GM21737 (cell line): ENCODE data around the gene SEPTIN10.
A peak's percentile ranks its signal among the peaks of the same experiment; 100 is the strongest.
"Not testable (repeated sequence)": the region's sequence is repeated elsewhere in the genome, so short reads cannot be mapped to it uniquely, and the experiment has no call there.

Experiments
- ATAC-seq: cut with Tn5 transposase; IDR thresholded peaks from one replicate; pipeline ENCODE4 v1.9.1; 2021; ENCODE audit warnings: mild to moderate bottlenecking, moderate library complexity; ENCODE audit not compliant: unreplicated experiment

SEPTIN10 gene

GRCh38 chr2:109613922-109614714 is at the start of gene SEPTIN10, which contains the start of gene SOWAHC:
Gene SEPTIN10, minus strand, starts transcription at chr2:109613966. Its CDS starts 139 bp downstream, at chr2:109613827.
Gene SOWAHC, plus strand, starts transcription at chr2:109614364. Its CDS starts 126 bp downstream, at chr2:109614490.
- peak; percentile 77 for ATAC-seq

- ATAC-seq = no peak
Measured at GRCh38 chr2:109662889-109663288, 49.1 kb upstream of the SEPTIN10 start.

- no peak for ATAC-seq
Measured at GRCh38 chr2:109660046-109660860, 46.5 kb upstream of the SEPTIN10 start.

GRCh38 chr2:109659396-109660045 is 45.8 kb upstream of the SEPTIN10 start:
- no peak for ATAC-seq

- no peak for ATAC-seq
Measured at GRCh38 chr2:109655287-109655686, 41.5 kb upstream of the SEPTIN10 start.

GRCh38 chr2:109654326-109655050 is 40.7 kb upstream of the SEPTIN10 start:
- ATAC-seq = no peak

GRCh38 chr2:109649736-109650695 is 36.2 kb upstream of the SEPTIN10 start:
- ATAC-seq = no peak

GRCh38 chr2:109648041-109648527 is 34.3 kb upstream of the SEPTIN10 start:
- no peak for ATAC-seq

- no peak for ATAC-seq
Measured at GRCh38 chr2:109647636-109648035, 33.9 kb upstream of the SEPTIN10 start.

GRCh38 chr2:109646961-109647360 is 33.2 kb upstream of the SEPTIN10 start:
- no peak for ATAC-seq

GRCh38 chr2:109645412-109646184 is 31.8 kb upstream of the SEPTIN10 start:
- ATAC-seq = no peak

- ATAC-seq = no peak
Measured at GRCh38 chr2:109644571-109645275, 31.0 kb upstream of the SEPTIN10 start.

- not testable (repeated sequence) for ATAC-seq
Measured at GRCh38 chr2:109640000-109640399, 26.2 kb upstream of the SEPTIN10 start.

GRCh38 chr2:109638795-109639194 is 25.0 kb upstream of the SEPTIN10 start:
- ATAC-seq = no peak

- peak; percentile 69 for ATAC-seq
Measured at GRCh38 chr2:109637749-109638570, 24.2 kb upstream of the SEPTIN10 start.

GRCh38 chr2:109636317-109636716 is 22.6 kb upstream of the SEPTIN10 start:
- no peak for ATAC-seq
